HEK293 (cell line): ENCODE data around the gene SLC48A1.

Experiments used
- GLI4 ChIP-seq: fragments of 450-650 bp; formaldehyde crosslinking; IDR thresholded peaks from 2 replicates; pipeline ENCODE4 v1.5.1; 2016; ENCODE audit warnings: missing biosample characterization, missing genetic modification characterization
- HIC1 ChIP-seq: fragments of 450-650 bp; formaldehyde crosslinking; IDR thresholded peaks from 2 replicates; pipeline ENCODE4 v1.5.1; 2016; ENCODE audit warnings: missing biosample characterization, missing genetic modification characterization
- KLF17 ChIP-seq: fragments of 450-650 bp; formaldehyde crosslinking; IDR thresholded peaks from 2 replicates; pipeline ENCODE4 v1.5.1; 2016; ENCODE audit warnings: missing biosample characterization, missing genetic modification characterization
- MZF1 ChIP-seq: fragments of 450-650 bp; formaldehyde crosslinking; IDR thresholded peaks from 2 replicates; pipeline ENCODE4 v1.5.1; 2017; ENCODE audit warnings: missing biosample characterization, missing genetic modification characterization, borderline replicate concordance
- ZFP69B ChIP-seq: fragments of 450-650 bp; formaldehyde crosslinking; IDR thresholded peaks from 2 replicates; pipeline ENCODE4 v1.5.1; 2016; ENCODE audit warnings: missing biosample characterization, missing genetic modification characterization
- ZIC2 ChIP-seq: fragments of 450-650 bp; formaldehyde crosslinking; IDR thresholded peaks from 2 replicates; pipeline ENCODE4 v1.5.1; 2016; ENCODE audit warnings: missing biosample characterization, missing genetic modification characterization
- ZNF133 ChIP-seq: fragments of 450-650 bp; formaldehyde crosslinking; IDR thresholded peaks from 2 replicates; pipeline ENCODE4 v1.5.1; 2016; ENCODE audit warnings: missing biosample characterization, missing genetic modification characterization
- ZNF2 ChIP-seq: fragments of 450-650 bp; formaldehyde crosslinking; IDR thresholded peaks from 2 replicates; pipeline ENCODE4 v1.5.1; 2016; ENCODE audit warnings: missing biosample characterization, missing genetic modification characterization
- ZNF394 ChIP-seq: fragments of 450-650 bp; formaldehyde crosslinking; IDR thresholded peaks from 2 replicates; pipeline ENCODE4 v1.5.1; 2016; ENCODE audit warnings: missing biosample characterization, missing genetic modification characterization, mild to moderate bottlenecking, moderate library complexity, borderline replicate concordance
- ZNF398 ChIP-seq: fragments of 450-650 bp; formaldehyde crosslinking; IDR thresholded peaks from 2 replicates; pipeline ENCODE4 v1.5.1; 2017; ENCODE audit warnings: missing biosample characterization, missing genetic modification characterization
- ZNF404 ChIP-seq: fragments of 450-650 bp; formaldehyde crosslinking; IDR thresholded peaks from 2 replicates; pipeline ENCODE4 v1.5.1; 2017; ENCODE audit warnings: missing biosample characterization, missing genetic modification characterization
- ZNF416 ChIP-seq: fragments of 450-650 bp; formaldehyde crosslinking; IDR thresholded peaks from 2 replicates; pipeline ENCODE4 v1.5.1; 2016; ENCODE audit warnings: missing biosample characterization, missing genetic modification characterization
- ZNF48 ChIP-seq: fragments of 450-650 bp; formaldehyde crosslinking; IDR thresholded peaks from 2 replicates; pipeline ENCODE4 v1.5.1; 2016; ENCODE audit warnings: missing biosample characterization, missing genetic modification characterization
- ZNF530 ChIP-seq: fragments of 450-650 bp; formaldehyde crosslinking; IDR thresholded peaks from 2 replicates; pipeline ENCODE4 v1.5.1; 2016; ENCODE audit warnings: low read depth, missing biosample characterization, missing genetic modification characterization
- ZNF626 ChIP-seq: fragments of 450-650 bp; sonication (Bioruptor Pico); formaldehyde crosslinking; IDR thresholded peaks from 2 replicates; pipeline ENCODE4 v1.5.1; 2018; ENCODE audit warnings: missing biosample characterization, missing genetic modification characterization, inconsistent platforms
- ZNF658 ChIP-seq: fragments of 450-650 bp; formaldehyde crosslinking; IDR thresholded peaks from 2 replicates; pipeline ENCODE4; 2016; ENCODE audit warnings: missing biosample characterization, missing genetic modification characterization
- ZSCAN30 ChIP-seq: fragments of 450-650 bp; IDR thresholded peaks from 2 replicates; pipeline ENCODE4 v1.5.1; 2018; ENCODE audit warnings: missing biosample characterization, mild to moderate bottlenecking, missing genetic modification characterization, moderate library complexity
- TF ChIP-seq, protein P1 (sequence below): fragments of 450-650 bp; formaldehyde crosslinking; IDR thresholded peaks from 2 replicates; pipeline ENCODE4 v1.5.1; 2017; ENCODE audit warnings: missing biosample characterization, missing genetic modification characterization
- TF ChIP-seq, protein P2 (sequence below): fragments of 450-650 bp; formaldehyde crosslinking; IDR thresholded peaks from 2 replicates; pipeline ENCODE4 v1.5.1; 2016; ENCODE audit warnings: missing biosample characterization, missing genetic modification characterization
- TF ChIP-seq, protein P3 (sequence below): fragments of 450-650 bp; formaldehyde crosslinking; optimal IDR thresholded peaks from 2 replicates; pipeline ENCODE3; 2016; ENCODE audit warnings: missing biosample characterization, mild to moderate bottlenecking, missing genetic modification characterization
- TF ChIP-seq, protein P4 (sequence below): fragments of 450-650 bp; formaldehyde crosslinking; IDR thresholded peaks from 2 replicates; pipeline ENCODE4 v1.5.1; 2017; ENCODE audit warnings: missing biosample characterization, missing genetic modification characterization
- TF ChIP-seq, protein P5 (sequence below): fragments of 450-650 bp; formaldehyde crosslinking; IDR thresholded peaks from 2 replicates; pipeline ENCODE4 v1.5.1; 2016; ENCODE audit warnings: missing biosample characterization, missing genetic modification characterization, borderline replicate concordance

The SLC48A1 gene

GRCh38 chr12:47768323-47768811, 4.7 kb upstream of the SLC48A1 start (continued):
- peak; percentile 80 for TF ChIP-seq HIC1
- TF ChIP-seq, protein P1, sequence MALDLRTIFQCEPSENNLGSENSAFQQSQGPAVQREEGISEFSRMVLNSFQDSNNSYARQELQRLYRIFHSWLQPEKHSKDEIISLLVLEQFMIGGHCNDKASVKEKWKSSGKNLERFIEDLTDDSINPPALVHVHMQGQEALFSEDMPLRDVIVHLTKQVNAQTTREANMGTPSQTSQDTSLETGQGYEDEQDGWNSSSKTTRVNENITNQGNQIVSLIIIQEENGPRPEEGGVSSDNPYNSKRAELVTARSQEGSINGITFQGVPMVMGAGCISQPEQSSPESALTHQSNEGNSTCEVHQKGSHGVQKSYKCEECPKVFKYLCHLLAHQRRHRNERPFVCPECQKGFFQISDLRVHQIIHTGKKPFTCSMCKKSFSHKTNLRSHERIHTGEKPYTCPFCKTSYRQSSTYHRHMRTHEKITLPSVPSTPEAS (tag by site-specific recombination), result no peak
- no peak; the same call in 1 of the 2 replicates for TF ChIP-seq ZNF2 (tag by site-specific recombination)
- no peak for TF ChIP-seq ZNF404 (tag by site-specific recombination)
- no peak for TF ChIP-seq GLI4 (tag by site-specific recombination)
- TF ChIP-seq, protein P2, sequence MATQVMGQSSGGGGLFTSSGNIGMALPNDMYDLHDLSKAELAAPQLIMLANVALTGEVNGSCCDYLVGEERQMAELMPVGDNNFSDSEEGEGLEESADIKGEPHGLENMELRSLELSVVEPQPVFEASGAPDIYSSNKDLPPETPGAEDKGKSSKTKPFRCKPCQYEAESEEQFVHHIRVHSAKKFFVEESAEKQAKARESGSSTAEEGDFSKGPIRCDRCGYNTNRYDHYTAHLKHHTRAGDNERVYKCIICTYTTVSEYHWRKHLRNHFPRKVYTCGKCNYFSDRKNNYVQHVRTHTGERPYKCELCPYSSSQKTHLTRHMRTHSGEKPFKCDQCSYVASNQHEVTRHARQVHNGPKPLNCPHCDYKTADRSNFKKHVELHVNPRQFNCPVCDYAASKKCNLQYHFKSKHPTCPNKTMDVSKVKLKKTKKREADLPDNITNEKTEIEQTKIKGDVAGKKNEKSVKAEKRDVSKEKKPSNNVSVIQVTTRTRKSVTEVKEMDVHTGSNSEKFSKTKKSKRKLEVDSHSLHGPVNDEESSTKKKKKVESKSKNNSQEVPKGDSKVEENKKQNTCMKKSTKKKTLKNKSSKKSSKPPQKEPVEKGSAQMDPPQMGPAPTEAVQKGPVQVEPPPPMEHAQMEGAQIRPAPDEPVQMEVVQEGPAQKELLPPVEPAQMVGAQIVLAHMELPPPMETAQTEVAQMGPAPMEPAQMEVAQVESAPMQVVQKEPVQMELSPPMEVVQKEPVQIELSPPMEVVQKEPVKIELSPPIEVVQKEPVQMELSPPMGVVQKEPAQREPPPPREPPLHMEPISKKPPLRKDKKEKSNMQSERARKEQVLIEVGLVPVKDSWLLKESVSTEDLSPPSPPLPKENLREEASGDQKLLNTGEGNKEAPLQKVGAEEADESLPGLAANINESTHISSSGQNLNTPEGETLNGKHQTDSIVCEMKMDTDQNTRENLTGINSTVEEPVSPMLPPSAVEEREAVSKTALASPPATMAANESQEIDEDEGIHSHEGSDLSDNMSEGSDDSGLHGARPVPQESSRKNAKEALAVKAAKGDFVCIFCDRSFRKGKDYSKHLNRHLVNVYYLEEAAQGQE, result no peak
- no peak for TF ChIP-seq ZNF416 (tag by site-specific recombination)
- TF ChIP-seq, protein P3, sequence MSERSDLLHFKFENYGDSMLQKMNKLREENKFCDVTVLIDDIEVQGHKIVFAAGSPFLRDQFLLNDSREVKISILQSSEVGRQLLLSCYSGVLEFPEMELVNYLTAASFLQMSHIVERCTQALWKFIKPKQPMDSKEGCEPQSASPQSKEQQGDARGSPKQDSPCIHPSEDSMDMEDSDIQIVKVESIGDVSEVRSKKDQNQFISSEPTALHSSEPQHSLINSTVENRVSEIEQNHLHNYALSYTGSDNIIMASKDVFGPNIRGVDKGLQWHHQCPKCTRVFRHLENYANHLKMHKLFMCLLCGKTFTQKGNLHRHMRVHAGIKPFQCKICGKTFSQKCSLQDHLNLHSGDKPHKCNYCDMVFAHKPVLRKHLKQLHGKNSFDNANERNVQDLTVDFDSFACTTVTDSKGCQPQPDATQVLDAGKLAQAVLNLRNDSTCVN (tag by site-specific recombination), result no peak
- peak; percentile 18; the same call in 1 of the 2 replicates for TF ChIP-seq ZNF394 (tag by site-specific recombination)
- peak; percentile 74 for TF ChIP-seq ZIC2 (tag by site-specific recombination)
- TF ChIP-seq, protein P4, sequence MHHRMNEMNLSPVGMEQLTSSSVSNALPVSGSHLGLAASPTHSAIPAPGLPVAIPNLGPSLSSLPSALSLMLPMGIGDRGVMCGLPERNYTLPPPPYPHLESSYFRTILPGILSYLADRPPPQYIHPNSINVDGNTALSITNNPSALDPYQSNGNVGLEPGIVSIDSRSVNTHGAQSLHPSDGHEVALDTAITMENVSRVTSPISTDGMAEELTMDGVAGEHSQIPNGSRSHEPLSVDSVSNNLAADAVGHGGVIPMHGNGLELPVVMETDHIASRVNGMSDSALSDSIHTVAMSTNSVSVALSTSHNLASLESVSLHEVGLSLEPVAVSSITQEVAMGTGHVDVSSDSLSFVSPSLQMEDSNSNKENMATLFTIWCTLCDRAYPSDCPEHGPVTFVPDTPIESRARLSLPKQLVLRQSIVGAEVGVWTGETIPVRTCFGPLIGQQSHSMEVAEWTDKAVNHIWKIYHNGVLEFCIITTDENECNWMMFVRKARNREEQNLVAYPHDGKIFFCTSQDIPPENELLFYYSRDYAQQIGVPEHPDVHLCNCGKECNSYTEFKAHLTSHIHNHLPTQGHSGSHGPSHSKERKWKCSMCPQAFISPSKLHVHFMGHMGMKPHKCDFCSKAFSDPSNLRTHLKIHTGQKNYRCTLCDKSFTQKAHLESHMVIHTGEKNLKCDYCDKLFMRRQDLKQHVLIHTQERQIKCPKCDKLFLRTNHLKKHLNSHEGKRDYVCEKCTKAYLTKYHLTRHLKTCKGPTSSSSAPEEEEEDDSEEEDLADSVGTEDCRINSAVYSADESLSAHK (tag by site-specific recombination), result peak; percentile 69; the same call in 1 of the 2 replicates
- no peak for TF ChIP-seq ZNF530
- 0 out of 2 replicates have a peak, but pooled peaks have one; percentile 25 for TF ChIP-seq ZSCAN30 (tag by site-specific recombination)
- no peak for TF ChIP-seq ZNF48 (tag by site-specific recombination)
- peak; percentile 51; the same call in 1 of the 2 replicates for TF ChIP-seq ZFP69B
- no peak for TF ChIP-seq ZNF658 (tag by site-specific recombination)
- TF ChIP-seq ZNF133 (tag by site-specific recombination), result no peak
- TF ChIP-seq ZNF398 (tag by site-specific recombination), result peak; percentile 42
- peak; percentile 85 for TF ChIP-seq MZF1 (tag by site-specific recombination)
- TF ChIP-seq, protein P5, sequence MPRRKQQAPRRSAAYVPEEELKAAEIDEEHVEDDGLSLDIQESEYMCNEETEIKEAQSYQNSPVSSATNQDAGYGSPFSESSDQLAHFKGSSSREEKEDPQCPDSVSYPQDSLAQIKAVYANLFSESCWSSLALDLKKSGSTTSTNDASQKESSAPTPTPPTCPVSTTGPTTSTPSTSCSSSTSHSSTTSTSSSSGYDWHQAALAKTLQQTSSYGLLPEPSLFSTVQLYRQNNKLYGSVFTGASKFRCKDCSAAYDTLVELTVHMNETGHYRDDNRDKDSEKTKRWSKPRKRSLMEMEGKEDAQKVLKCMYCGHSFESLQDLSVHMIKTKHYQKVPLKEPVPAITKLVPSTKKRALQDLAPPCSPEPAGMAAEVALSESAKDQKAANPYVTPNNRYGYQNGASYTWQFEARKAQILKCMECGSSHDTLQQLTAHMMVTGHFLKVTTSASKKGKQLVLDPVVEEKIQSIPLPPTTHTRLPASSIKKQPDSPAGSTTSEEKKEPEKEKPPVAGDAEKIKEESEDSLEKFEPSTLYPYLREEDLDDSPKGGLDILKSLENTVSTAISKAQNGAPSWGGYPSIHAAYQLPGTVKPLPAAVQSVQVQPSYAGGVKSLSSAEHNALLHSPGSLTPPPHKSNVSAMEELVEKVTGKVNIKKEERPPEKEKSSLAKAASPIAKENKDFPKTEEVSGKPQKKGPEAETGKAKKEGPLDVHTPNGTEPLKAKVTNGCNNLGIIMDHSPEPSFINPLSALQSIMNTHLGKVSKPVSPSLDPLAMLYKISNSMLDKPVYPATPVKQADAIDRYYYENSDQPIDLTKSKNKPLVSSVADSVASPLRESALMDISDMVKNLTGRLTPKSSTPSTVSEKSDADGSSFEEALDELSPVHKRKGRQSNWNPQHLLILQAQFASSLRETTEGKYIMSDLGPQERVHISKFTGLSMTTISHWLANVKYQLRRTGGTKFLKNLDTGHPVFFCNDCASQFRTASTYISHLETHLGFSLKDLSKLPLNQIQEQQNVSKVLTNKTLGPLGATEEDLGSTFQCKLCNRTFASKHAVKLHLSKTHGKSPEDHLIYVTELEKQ, result peak; percentile 74
- no peak for TF ChIP-seq ZNF626 (tag by site-specific recombination)
- peak; percentile 76 for TF ChIP-seq KLF17 (tag by site-specific recombination)
